ENCODE data around the gene CRTC3.
A peak's percentile ranks its signal among the peaks of the same experiment; 100 is the strongest.
"Not testable (repeated sequence)": the region's sequence is repeated elsewhere in the genome, so short reads cannot be mapped to it uniquely, and the experiment has no call there.

The CRTC3 gene

DNA sequence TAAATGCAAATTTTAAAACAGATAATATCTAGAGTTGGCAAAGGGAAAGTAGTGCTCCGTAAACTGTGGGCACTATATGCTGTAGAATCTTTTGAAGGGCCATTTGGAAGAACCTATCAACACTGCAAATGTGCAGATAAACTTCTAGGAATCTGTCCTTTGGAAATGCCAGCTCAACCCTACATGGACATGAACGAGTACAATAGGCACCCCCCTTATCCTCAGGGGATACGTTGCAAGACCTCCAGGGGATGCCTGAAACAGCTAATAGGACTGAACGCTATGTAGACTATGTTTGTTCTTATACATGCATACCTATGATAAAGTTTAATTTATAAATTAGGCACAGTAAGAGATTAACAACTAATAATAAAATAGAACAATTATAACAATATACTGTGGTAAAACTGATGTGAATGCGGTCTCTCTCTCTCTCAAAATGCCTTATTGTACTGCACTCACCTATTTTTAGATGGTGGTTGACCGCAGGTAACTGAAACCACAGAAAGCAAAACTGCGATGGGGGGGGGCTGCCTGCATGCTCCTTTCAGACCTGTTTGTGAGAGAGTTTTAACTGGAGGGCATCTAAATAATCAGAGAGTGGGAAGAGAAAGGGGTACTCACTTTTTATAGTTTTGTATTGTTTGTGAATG, 127.9 kb downstream of the CRTC3 start:
- DNase-seq = not testable (repeated sequence)

DNA sequence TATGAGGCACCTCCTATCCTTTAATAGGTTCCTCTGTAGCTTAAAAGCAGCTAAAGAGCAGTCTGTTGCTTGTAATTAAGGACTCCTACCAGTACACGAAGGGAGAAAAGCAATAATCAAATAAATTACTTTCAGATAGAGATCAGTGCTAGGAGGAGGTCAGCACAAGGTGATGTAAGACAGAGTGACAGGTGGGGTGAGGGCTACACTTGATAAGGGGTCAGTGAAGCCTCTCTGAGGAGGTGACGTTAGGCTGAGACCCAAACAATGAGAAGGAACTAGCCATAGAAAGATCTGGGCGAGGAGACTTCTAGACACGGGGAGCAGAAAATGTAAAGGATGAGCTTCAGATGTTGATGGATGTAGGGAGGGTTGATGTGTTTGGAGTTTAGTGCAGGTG, 129.8 kb downstream of the CRTC3 start:
- no peak for DNase-seq

- no peak for DNase-seq
Measured at GRCh38 chr15:90660195-90660998, 130.7 kb downstream of the CRTC3 start.

DNA sequence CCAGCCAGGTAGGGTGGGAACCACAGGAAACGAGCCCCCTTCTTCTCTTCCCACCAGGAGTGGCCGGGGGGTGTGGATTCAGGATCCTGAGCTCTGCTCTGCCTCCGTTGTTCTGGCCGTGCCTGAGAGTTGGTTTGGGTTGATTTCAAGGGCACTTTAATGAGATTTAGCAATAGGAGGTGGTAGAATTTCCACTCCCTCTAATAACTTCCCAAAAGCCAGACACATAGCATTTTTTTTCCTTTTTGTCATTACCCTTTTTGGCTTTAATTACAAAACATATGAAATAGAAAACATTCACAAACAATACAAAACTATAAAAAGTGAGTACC, 131.2 kb downstream of the CRTC3 start:
- not testable (repeated sequence) for DNase-seq

GRCh38 chr15:90664081-90664461, 134.3 kb downstream of the CRTC3 start:
- not testable (repeated sequence) for DNase-seq

GRCh38 chr15:90664650-90665287, 135.0 kb downstream of the CRTC3 start:
- DNase-seq = no peak

DNA sequence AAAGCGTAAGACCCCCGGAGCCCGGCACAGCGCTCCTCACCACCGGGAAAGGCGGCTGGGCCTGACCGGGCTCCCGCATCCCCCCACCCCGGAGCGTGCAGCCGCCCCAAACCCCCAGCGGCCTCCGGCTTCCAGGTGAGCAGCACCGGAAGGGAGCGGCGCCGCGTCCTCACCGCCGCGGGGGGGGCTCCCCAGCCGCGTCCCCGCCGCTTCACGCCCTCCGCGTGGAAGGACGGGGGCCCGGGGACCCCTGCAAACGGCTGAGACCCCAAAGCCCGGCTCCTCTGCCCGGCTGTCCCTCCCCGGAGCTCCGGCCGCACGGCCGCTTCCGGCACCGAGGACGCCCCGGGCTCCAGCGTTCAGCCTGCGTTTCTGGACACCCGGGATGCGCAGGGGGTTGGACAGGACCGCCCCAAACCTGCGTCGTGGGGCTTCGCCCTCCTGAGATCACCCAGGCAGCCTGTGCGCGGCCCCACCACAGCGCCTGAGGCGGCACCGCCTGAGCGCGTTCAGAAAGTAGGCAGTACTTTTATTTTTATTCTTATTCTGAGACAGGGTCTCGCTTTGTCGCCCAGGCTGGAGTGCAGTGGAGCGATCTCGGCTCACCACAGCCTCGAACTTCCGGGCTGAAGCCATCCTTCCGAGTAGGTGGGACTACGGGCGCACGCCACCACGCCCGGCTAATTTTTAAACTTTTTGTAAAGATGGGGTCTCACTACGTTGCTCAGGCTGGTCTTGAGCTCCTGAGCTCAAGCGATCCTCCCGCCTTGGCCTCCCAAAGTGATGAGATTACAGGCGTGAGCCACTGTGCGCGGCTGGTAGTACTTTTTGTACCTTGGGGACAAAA, 135.8 kb downstream of the CRTC3 start:
- peak; percentile 55 for DNase-seq

GRCh38 chr15:90666135-90666909, 136.6 kb downstream of the CRTC3 start:
- no peak for DNase-seq

- DNase-seq = no peak
Measured at GRCh38 chr15:90667073-90667754, 137.5 kb downstream of the CRTC3 start.

- DNase-seq = not testable (repeated sequence)
Measured at GRCh38 chr15:90667755-90668345, 138.1 kb downstream of the CRTC3 start.

- DNase-seq = not testable (repeated sequence)
Measured at GRCh38 chr15:90670631-90671030, 140.9 kb downstream of the CRTC3 start.

DNA sequence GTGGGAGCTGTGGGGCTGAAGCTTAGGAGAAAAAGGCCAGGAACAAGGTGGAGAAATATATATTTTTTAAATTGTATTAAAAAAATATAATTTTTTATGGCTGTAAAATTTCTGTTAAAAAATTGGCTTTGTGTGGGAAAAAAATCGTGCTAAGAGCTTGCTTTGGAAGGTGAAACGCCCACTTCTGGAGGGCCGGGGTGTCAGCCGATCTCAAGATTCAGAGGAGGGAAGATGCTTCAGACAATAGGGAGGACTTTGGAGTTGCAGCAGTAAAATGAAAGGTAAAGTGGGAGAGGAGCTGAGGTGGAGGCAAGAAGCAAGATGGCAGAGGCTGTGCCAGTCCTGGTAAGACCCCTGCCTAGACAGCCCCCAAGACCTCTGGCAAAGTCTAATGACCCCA, 141.5 kb downstream of the CRTC3 start:
- no peak for DNase-seq

- not testable (repeated sequence) for DNase-seq
Measured at GRCh38 chr15:90673357-90673756, 143.6 kb downstream of the CRTC3 start.

GRCh38 chr15:90674476-90674875, 144.8 kb downstream of the CRTC3 start:
- DNase-seq = no peak

- DNase-seq = no peak
Measured at GRCh38 chr15:90675464-90675863, 145.7 kb downstream of the CRTC3 start.

GRCh38 chr15:90677807-90678790, 148.4 kb downstream of the CRTC3 start:
- no peak for DNase-seq

- DNase-seq = no peak
Measured at GRCh38 chr15:90679959-90680358, 150.2 kb downstream of the CRTC3 start.

DNA sequence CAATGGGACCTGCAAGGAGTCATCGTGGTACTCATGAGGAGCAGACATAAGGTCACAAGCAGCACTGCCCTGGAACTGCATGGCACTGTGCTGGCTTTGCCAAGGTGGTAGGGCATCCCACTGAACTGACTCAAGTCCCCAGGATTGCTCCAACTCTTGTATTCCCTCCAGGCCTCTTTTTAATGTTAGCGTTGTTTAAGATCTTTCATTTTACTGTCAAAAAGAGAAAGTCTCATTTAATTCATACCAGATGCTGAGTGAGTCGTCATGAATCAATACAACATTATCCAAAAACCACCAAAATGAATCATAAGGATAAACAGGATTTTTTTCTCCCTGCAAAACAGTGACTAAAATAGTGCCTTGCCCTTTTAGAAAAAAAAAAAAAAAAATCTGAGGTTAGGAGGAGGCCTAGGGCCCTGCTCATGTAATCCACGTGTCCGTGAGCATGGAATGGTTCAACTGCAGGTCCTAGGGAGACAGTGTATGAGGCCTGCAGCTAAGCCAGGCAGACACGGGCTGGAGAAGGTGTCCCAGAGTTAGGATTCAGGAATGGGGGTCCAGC, 150.7 kb downstream of the CRTC3 start:
- DNase-seq = no peak

DNA sequence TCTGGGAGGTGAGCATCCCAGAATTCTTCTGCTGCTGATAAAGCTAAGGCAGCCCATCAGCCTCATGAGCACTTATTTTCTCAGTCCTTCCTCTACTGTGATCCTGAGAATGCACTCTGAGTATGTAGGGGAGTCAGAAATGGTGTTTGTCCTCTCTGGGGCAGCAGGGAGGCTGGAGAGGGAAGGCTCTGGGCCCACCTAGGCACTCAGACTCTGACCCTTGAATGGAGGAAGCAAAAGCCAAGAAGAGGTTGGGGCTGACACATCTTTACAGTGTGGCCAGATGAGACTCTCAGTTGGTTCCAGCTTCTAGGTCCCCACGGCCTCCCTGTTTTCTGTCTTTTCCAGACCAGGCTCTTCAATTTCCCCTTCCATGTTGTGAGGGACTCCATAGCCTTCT, 151.3 kb downstream of the CRTC3 start:
- DNase-seq = no peak

DNA sequence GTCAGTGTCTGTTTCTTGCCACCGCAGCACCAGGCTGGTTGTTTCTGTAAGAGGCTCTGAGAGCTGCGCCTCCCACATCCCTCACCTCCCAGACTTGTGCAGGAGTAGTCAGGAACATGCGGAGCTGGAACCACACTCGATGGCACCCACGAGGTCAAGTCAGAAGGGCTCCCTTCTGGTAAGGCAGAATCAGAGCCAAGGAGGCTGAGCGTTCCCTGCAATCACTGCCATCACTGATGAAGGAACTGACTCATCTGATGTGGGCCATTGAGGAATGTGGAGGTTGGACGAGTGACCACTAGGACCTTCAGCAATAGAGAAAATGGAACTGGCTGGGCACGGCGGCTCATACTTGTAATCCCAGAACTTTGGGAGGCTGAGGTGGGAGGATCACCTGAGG, 151.8 kb downstream of the CRTC3 start:
- DNase-seq = no peak
